ENCODE results near the gene CARHSP1.
"Not testable (repeated sequence)": the region's sequence is repeated elsewhere in the genome, so short reads cannot be mapped to it uniquely, and the experiment has no call there.

DNA sequence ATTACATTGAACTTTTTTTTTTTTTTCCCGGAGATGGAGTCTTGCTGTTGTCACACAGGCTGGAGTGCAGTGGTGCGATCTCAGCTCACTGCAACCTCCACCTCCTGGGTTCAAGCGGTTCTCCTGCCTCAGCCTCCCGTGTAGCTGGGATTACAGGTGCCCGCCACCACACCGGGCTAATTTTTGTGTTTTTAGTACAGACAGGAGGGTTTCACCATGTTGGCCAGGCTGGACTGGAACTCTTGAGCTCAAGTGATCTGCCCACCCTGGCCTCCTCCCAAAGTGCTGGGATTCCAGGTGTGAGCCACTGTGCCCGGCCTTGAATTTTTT lies 5.0 kb upstream of the CARHSP1 start:
- TF ChIP-seq, protein P1, sequence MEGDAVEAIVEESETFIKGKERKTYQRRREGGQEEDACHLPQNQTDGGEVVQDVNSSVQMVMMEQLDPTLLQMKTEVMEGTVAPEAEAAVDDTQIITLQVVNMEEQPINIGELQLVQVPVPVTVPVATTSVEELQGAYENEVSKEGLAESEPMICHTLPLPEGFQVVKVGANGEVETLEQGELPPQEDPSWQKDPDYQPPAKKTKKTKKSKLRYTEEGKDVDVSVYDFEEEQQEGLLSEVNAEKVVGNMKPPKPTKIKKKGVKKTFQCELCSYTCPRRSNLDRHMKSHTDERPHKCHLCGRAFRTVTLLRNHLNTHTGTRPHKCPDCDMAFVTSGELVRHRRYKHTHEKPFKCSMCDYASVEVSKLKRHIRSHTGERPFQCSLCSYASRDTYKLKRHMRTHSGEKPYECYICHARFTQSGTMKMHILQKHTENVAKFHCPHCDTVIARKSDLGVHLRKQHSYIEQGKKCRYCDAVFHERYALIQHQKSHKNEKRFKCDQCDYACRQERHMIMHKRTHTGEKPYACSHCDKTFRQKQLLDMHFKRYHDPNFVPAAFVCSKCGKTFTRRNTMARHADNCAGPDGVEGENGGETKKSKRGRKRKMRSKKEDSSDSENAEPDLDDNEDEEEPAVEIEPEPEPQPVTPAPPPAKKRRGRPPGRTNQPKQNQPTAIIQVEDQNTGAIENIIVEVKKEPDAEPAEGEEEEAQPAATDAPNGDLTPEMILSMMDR (IDR thresholded peaks at IDR 0.05), result not testable (repeated sequence)
- not testable (repeated sequence) for TF ChIP-seq RFX5 (IDR thresholded peaks at IDR 0.05; ENCODE audit: low read length); FOXM1 (IDR thresholded peaks at IDR 0.05; ENCODE audit: low read depth); RAD21 (IDR thresholded peaks at IDR 0.05; ENCODE audit: low read length); SMC3 (IDR thresholded peaks at IDR 0.05; ENCODE audit: low read depth, low read length); TAF1 (IDR thresholded peaks at IDR 0.05; ENCODE audit: borderline replicate concordance, low read depth, low read length); EP300 (IDR thresholded peaks at IDR 0.05; ENCODE audit: borderline replicate concordance in 1 of 2, low read depth in 1 of 2, low read length in 1 of 2); GABPA (IDR thresholded peaks at IDR 0.05; ENCODE audit: low read depth); POLR2AphosphoS5 (IDR thresholded peaks at IDR 0.05; ENCODE audit: low read depth, low read length)
- TF ChIP-seq, protein P2, sequence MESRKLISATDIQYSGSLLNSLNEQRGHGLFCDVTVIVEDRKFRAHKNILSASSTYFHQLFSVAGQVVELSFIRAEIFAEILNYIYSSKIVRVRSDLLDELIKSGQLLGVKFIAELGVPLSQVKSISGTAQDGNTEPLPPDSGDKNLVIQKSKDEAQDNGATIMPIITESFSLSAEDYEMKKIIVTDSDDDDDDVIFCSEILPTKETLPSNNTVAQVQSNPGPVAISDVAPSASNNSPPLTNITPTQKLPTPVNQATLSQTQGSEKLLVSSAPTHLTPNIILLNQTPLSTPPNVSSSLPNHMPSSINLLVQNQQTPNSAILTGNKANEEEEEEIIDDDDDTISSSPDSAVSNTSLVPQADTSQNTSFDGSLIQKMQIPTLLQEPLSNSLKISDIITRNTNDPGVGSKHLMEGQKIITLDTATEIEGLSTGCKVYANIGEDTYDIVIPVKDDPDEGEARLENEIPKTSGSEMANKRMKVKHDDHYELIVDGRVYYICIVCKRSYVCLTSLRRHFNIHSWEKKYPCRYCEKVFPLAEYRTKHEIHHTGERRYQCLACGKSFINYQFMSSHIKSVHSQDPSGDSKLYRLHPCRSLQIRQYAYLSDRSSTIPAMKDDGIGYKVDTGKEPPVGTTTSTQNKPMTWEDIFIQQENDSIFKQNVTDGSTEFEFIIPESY (IDR thresholded peaks at IDR 0.05; ENCODE audit: borderline replicate concordance, low read depth), result not testable (repeated sequence)
- TF ChIP-seq, protein P3, sequence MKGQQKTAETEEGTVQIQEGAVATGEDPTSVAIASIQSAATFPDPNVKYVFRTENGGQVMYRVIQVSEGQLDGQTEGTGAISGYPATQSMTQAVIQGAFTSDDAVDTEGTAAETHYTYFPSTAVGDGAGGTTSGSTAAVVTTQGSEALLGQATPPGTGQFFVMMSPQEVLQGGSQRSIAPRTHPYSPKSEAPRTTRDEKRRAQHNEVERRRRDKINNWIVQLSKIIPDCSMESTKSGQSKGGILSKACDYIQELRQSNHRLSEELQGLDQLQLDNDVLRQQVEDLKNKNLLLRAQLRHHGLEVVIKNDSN (IDR thresholded peaks at IDR 0.05; ENCODE audit: borderline replicate concordance, low read depth), result not testable (repeated sequence)
- TF ChIP-seq, protein P4, sequence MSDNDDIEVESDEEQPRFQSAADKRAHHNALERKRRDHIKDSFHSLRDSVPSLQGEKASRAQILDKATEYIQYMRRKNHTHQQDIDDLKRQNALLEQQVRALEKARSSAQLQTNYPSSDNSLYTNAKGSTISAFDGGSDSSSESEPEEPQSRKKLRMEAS (IDR thresholded peaks at IDR 0.05; ENCODE audit: low read depth), result not testable (repeated sequence)
- TF ChIP-seq, protein P5, sequence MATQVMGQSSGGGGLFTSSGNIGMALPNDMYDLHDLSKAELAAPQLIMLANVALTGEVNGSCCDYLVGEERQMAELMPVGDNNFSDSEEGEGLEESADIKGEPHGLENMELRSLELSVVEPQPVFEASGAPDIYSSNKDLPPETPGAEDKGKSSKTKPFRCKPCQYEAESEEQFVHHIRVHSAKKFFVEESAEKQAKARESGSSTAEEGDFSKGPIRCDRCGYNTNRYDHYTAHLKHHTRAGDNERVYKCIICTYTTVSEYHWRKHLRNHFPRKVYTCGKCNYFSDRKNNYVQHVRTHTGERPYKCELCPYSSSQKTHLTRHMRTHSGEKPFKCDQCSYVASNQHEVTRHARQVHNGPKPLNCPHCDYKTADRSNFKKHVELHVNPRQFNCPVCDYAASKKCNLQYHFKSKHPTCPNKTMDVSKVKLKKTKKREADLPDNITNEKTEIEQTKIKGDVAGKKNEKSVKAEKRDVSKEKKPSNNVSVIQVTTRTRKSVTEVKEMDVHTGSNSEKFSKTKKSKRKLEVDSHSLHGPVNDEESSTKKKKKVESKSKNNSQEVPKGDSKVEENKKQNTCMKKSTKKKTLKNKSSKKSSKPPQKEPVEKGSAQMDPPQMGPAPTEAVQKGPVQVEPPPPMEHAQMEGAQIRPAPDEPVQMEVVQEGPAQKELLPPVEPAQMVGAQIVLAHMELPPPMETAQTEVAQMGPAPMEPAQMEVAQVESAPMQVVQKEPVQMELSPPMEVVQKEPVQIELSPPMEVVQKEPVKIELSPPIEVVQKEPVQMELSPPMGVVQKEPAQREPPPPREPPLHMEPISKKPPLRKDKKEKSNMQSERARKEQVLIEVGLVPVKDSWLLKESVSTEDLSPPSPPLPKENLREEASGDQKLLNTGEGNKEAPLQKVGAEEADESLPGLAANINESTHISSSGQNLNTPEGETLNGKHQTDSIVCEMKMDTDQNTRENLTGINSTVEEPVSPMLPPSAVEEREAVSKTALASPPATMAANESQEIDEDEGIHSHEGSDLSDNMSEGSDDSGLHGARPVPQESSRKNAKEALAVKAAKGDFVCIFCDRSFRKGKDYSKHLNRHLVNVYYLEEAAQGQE (IDR thresholded peaks at IDR 0.05; ENCODE audit: low read depth, low read length), result not testable (repeated sequence)

All from SK-N-SH (cell line).